H9 (cell line): Measurements from ENCODE around the gene EVL. TPM values are rescaled to one million over a fixed set of nuclear protein-coding genes. Genes with fewer than 3 reads are reported as not detected.

Experiments used
- DNase-seq: peaks from one replicate; pipeline ENCODE4 v3.0.0-alpha.2; 2017
- H2AFZ ChIP-seq: one replicate; pipeline ENCODE4 v1.6.1; 2013; ENCODE audit warnings: mild to moderate bottlenecking, low read length, control low read depth, moderate library complexity
- H2AK5ac ChIP-seq: 2 replicates; pipeline ENCODE4 v1.6.1; 2013; ENCODE audit warnings: low read length, control low read depth, mixed read lengths; ENCODE audit not compliant: insufficient read length
- H2BK120ac ChIP-seq: one replicate; pipeline ENCODE4 v1.6.1; 2013; ENCODE audit warnings: low read depth, mild to moderate bottlenecking, low read length, control low read depth, inconsistent platforms; ENCODE audit not compliant: poor library complexity, severe bottlenecking
- H2BK12ac ChIP-seq: 2 replicates; pipeline ENCODE4 v1.6.1; 2013; ENCODE audit warnings: low read length, control low read depth, mixed read lengths, low read depth; ENCODE audit not compliant: insufficient read length
- H2BK15ac ChIP-seq: 2 replicates; pipeline ENCODE4 v1.6.1; 2013; ENCODE audit warnings: low read depth, low read length, control low read depth
- H2BK20ac ChIP-seq: one replicate; pipeline ENCODE4 v1.6.1; 2013; ENCODE audit warnings: low read depth, mild to moderate bottlenecking, low read length, control low read depth, inconsistent platforms; ENCODE audit not compliant: poor library complexity, severe bottlenecking
- H2BK5ac ChIP-seq: 2 replicates; pipeline ENCODE4 v1.6.1; 2013; ENCODE audit warnings: low read length, control low read depth, mixed read lengths; ENCODE audit not compliant: insufficient read length
- H3K14ac ChIP-seq: 2 replicates; pipeline ENCODE4 v1.6.1; 2013; ENCODE audit warnings: low read length, control low read depth; ENCODE audit not compliant: insufficient read depth
- H3K18ac ChIP-seq: 2 replicates; pipeline ENCODE4 v1.6.1; 2013; ENCODE audit warnings: low read depth, mild to moderate bottlenecking, mixed read lengths, low read length, control low read depth; ENCODE audit not compliant: insufficient read length
- H3K23ac ChIP-seq: 2 replicates; pipeline ENCODE4 v1.6.1; 2013; ENCODE audit warnings: low read length, control low read depth, mixed read lengths, low read depth; ENCODE audit not compliant: insufficient read length
- H3K23me2 ChIP-seq: 2 replicates; pipeline ENCODE4 v1.6.1; 2013; ENCODE audit warnings: low read depth, mild to moderate bottlenecking, mixed read lengths, low read length, control low read depth; ENCODE audit not compliant: insufficient read length, poor library complexity, severe bottlenecking
- H3K27ac ChIP-seq: 2 replicates; pipeline ENCODE4 v1.5.1; 2013; ENCODE audit warnings: low read length, control low read depth, mixed read lengths, low read depth; ENCODE audit not compliant: insufficient read length
- H3K27me3 ChIP-seq: 2 replicates; pipeline ENCODE4 v1.6.1; 2013; ENCODE audit warnings: low read length, control low read depth, inconsistent platforms; ENCODE audit not compliant: insufficient read depth
- H3K4ac ChIP-seq: 2 replicates; pipeline ENCODE4 v1.6.1; 2013; ENCODE audit warnings: low read depth, mild to moderate bottlenecking, control low read depth, inconsistent platforms, low read length, moderate library complexity
- H3K4me1 ChIP-seq: 2 replicates; pipeline ENCODE4 v1.6.1; 2013; ENCODE audit warnings: low read length, control low read depth, inconsistent platforms; ENCODE audit not compliant: insufficient read depth
- H3K4me2 ChIP-seq: 2 replicates; pipeline ENCODE4 v1.6.1; 2013; ENCODE audit warnings: low read length, control low read depth, mixed read lengths; ENCODE audit not compliant: insufficient read length, insufficient read depth
- H3K56ac ChIP-seq: 2 replicates; pipeline ENCODE4 v1.6.1; 2013; ENCODE audit warnings: low read depth, mild to moderate bottlenecking, mixed read lengths, low read length, control low read depth; ENCODE audit not compliant: insufficient read length
- H3K79me1 ChIP-seq: 2 replicates; pipeline ENCODE4 v1.6.1; 2013; ENCODE audit warnings: low read depth, mild to moderate bottlenecking, moderate library complexity, low read length, control low read depth, inconsistent platforms; ENCODE audit not compliant: insufficient read depth, poor library complexity, severe bottlenecking
- H3K79me2 ChIP-seq: 2 replicates; pipeline ENCODE4 v1.6.1; 2013; ENCODE audit warnings: low read length, control low read depth, inconsistent platforms; ENCODE audit not compliant: insufficient read depth
- H3K9ac ChIP-seq: 2 replicates; pipeline ENCODE4 v1.6.1; 2013; ENCODE audit warnings: low read length, control low read depth, mixed read lengths; ENCODE audit not compliant: insufficient read length; ENCODE audit errors: extremely low read depth
- H3K9me3 ChIP-seq: one replicate; pipeline ENCODE4 v1.6.1; 2013; ENCODE audit warnings: low read depth, low read length, inconsistent platforms; ENCODE audit not compliant: control insufficient read depth
- H3T11ph ChIP-seq: one replicate; pipeline ENCODE4 v1.6.1; 2013; ENCODE audit warnings: mild to moderate bottlenecking, low read length, control low read depth, inconsistent platforms
- H4K20me1 ChIP-seq: one replicate; pipeline ENCODE4 v1.6.1; 2013; ENCODE audit not compliant: control insufficient read depth, insufficient read length, insufficient read depth
- H4K5ac ChIP-seq: 2 replicates; pipeline ENCODE4 v1.6.1; 2013; ENCODE audit warnings: low read depth, mild to moderate bottlenecking, mixed read lengths, low read length, control low read depth; ENCODE audit not compliant: insufficient read length
- H4K8ac ChIP-seq: replicated peaks from 2 replicates; pipeline ENCODE4 v1.6.1; 2013; ENCODE audit warnings: low read length, control low read depth, mixed read lengths, low read depth; ENCODE audit not compliant: insufficient read length
- H4K91ac ChIP-seq: 2 replicates; pipeline ENCODE4 v1.6.1; 2013; ENCODE audit warnings: low read depth, mild to moderate bottlenecking, moderate library complexity, mixed read lengths, low read length, control low read depth; ENCODE audit not compliant: insufficient read length
- H3K27ac Mint-ChIP-seq, 3 experiments: 2 replicates in 2 of 3; 3 replicates in 1 of 3; pipeline ENCODE4 v1.8.0; 2020 to 2021; ENCODE audit warnings: mixed read lengths in 3 of 3, mild to moderate bottlenecking in 1 of 3, moderate library complexity in 1 of 3
- H3K27me3 Mint-ChIP-seq: 2 replicates; pipeline ENCODE4 v1.8.0; 2021; ENCODE audit warnings: low read depth, mild to moderate bottlenecking, moderate library complexity, mixed read lengths
- H3K36me3 Mint-ChIP-seq, 3 experiments: 2 replicates in 2 of 3; 3 replicates in 1 of 3; pipeline ENCODE4 v1.8.0; 2020 to 2021; ENCODE audit warnings: low read depth in 3 of 3, mixed read lengths in 3 of 3; ENCODE audit not compliant: insufficient read depth in 1 of 3
- H3K4me1 Mint-ChIP-seq, 2 experiments: 2 replicates each; pipeline ENCODE4 v1.8.0; 2020; ENCODE audit warnings: mixed read lengths in 2 of 2
- H3K4me3 Mint-ChIP-seq, 2 experiments: 2 replicates in 1 of 2; 3 replicates in 1 of 2; pipeline ENCODE4 v1.8.0; 2020 to 2021; ENCODE audit warnings: mild to moderate bottlenecking in 2 of 2, mixed read lengths in 2 of 2, moderate library complexity in 1 of 2
- H3K9me3 Mint-ChIP-seq, 2 experiments: 2 replicates in 1 of 2; 3 replicates in 1 of 2; pipeline ENCODE4 v1.8.0; 2020; ENCODE audit warnings: mild to moderate bottlenecking in 2 of 2, mixed read lengths in 2 of 2, moderate library complexity in 1 of 2
- CTCF ChIP-seq: fragments of 200-600 bp; sonication (generic); conservative IDR thresholded peaks from 3 replicates; pipeline ENCODE4 v1.8.0; 2021; ENCODE audit warnings: antibody characterized with exemption, mild to moderate bottlenecking
- WGBS: extraction: QIAGEN DNeasy Blood & Tissue Kit; methylation state at CpG from one replicate; pipeline ENCODE4 v1.1.7; 2013; ENCODE audit warnings: missing lambda C conversion rate, low lambda C conversion rate, mixed read lengths; ENCODE audit not compliant: insufficient read length; ENCODE audit errors: extremely low coverage; 5-methylcytosine and 5-hydroxymethylcytosine counted together
- total RNA-seq: library from RNA; stranded (reverse); gene quantifications from 2 replicates; pipeline ENCODE4 v1.2.1, GENCODE V29; 2021

Gene EVL
- total RNA-seq, 1 experiment from 2014 or later: 53.2 TPM

GRCh38 chr14:100150932-100151587 lies 85.8 kb downstream of the EVL start:
- Mint-ChIP-seq H3K9me3 (peaks cover 6% of the 10 kb centered on the region in 2 experiments; a peak in 3 of 5 replicates), H3K27ac (peak overlapping the region in 1 of 3 experiments; percentile 35; a peak in 1 of 7 replicates)
- no peak overlapping the region for H2BK120ac ChIP-seq

More at GRCh38 chr14:100150932-100151587, 85.8 kb downstream of the EVL start:
- Histone ChIP-seq H3K4me1 (no peaks in the 10 kb centered on the region; the same call in 1 of the 2 replicates), H4K8ac (no peak overlapping the region), H3K27me3 (no peaks in the 10 kb centered on the region), H3K14ac (no peak overlapping the region), H3K9me3 (no peaks in the 10 kb centered on the region), H3K79me1 (no peaks in the 10 kb centered on the region), H2BK12ac (no peak overlapping the region), H2BK5ac (no peak overlapping the region), H4K91ac (no peak overlapping the region), H3K79me2 (no peaks in the 10 kb centered on the region), H3K18ac (no peak overlapping the region), H3K27ac (no peak overlapping the region), H2BK20ac (no peak overlapping the region), H4K20me1 (no peaks in the 10 kb centered on the region), H3T11ph (no peak overlapping the region), H3K9ac (no peak overlapping the region), H3K23me2 (no peaks in the 10 kb centered on the region), H3K23ac (no peak overlapping the region), H3K4ac (no peak overlapping the region), H2AK5ac (no peak overlapping the region), H2AFZ (no peak overlapping the region), H3K4me2 (no peak overlapping the region), H4K5ac (no peak overlapping the region), H3K56ac (no peak overlapping the region), H2BK15ac (no peak overlapping the region)
- Mint-ChIP-seq H3K4me1 (peaks cover 10 to 20% of the 10 kb centered on the region in 2 experiments), H3K36me3 (peaks cover 0 to 3% (median 0%) of the 10 kb centered on the region in 3 experiments; a peak in 2 of 7 replicates), H3K4me3 (no peak overlapping the region), H3K27me3 (peaks cover 23% of the 10 kb centered on the region)
- no CpG with 5 or more reads among the region's 12 CpGs for WGBS
- TF ChIP-seq CTCF: no peak
- DNase-seq: no peak
